ENCODE data around the gene FOXJ1.

DNA sequence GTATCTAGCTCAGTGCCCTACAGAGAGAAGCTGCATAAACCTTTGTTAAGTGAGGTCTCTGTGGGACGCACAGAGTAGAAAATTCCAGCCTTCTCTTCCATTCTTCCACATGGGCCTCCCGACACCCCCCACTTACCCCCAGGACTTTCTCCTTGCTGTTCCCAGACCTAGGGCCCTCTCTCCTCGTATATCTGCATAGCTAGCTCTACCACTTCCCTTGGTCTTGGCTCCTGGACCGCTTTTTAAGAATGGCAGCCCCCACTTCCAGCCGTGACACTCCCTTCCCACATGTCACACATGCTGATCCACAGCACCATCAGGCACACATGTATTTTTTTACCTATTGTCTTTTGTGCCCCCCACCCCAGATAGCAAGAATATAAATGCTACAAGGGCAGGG is 16.7 kb upstream of the FOXJ1 start:
- TF ChIP-seq EZH2 (IDR thresholded peaks at IDR 0.05; ENCODE audit: borderline replicate concordance) (no peak), CTCF (IDR thresholded peaks at IDR 0.05; ENCODE audit: poor library complexity) (no peak)
